Left forelimb (tissue), 1 donor: ENCODE results near the gene SPTLC3.

ENCODE experiments used
- DNase-seq: peaks from one replicate; pipeline ENCODE4 v3.0.0-alpha.2; 2018; ENCODE audit warnings: low spot score

SPTLC3 gene

GRCh38 chr20:13098720-13099355, 90.1 kb downstream of the SPTLC3 start:
- no peak for DNase-seq

GRCh38 chr20:13099676-13100075, 90.9 kb downstream of the SPTLC3 start:
- no peak for DNase-seq

GRCh38 chr20:13101276-13101675, 92.5 kb downstream of the SPTLC3 start:
- DNase-seq, result no peak

GRCh38 chr20:13101706-13102105, 92.9 kb downstream of the SPTLC3 start:
- no peak for DNase-seq

- no peak for DNase-seq
Measured at GRCh38 chr20:13102237-13102636, 93.5 kb downstream of the SPTLC3 start.

GRCh38 chr20:13102694-13103093, 93.9 kb downstream of the SPTLC3 start:
- no peak for DNase-seq

- no peak for DNase-seq
Measured at GRCh38 chr20:13105039-13105438, 96.3 kb downstream of the SPTLC3 start.

GRCh38 chr20:13105864-13106457, 97.2 kb downstream of the SPTLC3 start:
- DNase-seq, result no peak

GRCh38 chr20:13109658-13110057, 100.9 kb downstream of the SPTLC3 start:
- no peak for DNase-seq

- no peak for DNase-seq
Measured at GRCh38 chr20:13110796-13111195, 102.0 kb downstream of the SPTLC3 start.

- DNase-seq, result no peak
Measured at GRCh38 chr20:13111249-13111911, 102.6 kb downstream of the SPTLC3 start.

- no peak for DNase-seq
Measured at GRCh38 chr20:13113731-13114130, 105.0 kb downstream of the SPTLC3 start.

GRCh38 chr20:13117200-13117599, 108.4 kb downstream of the SPTLC3 start:
- no peak for DNase-seq

GRCh38 chr20:13118676-13119075, 109.9 kb downstream of the SPTLC3 start:
- no peak for DNase-seq

GRCh38 chr20:13119583-13119982, 110.8 kb downstream of the SPTLC3 start:
- DNase-seq, result no peak

GRCh38 chr20:13120471-13120870, 111.7 kb downstream of the SPTLC3 start:
- no peak for DNase-seq

- no peak for DNase-seq
Measured at GRCh38 chr20:13121840-13122515, 113.2 kb downstream of the SPTLC3 start.

GRCh38 chr20:13125486-13125885, 116.7 kb downstream of the SPTLC3 start:
- no peak for DNase-seq

GRCh38 chr20:13128173-13128572, 119.4 kb downstream of the SPTLC3 start:
- no peak for DNase-seq

GRCh38 chr20:13130061-13130706, 121.4 kb downstream of the SPTLC3 start:
- DNase-seq, result no peak

GRCh38 chr20:13130707-13131103, 121.9 kb downstream of the SPTLC3 start:
- DNase-seq, result no peak

GRCh38 chr20:13131688-13132087, 122.9 kb downstream of the SPTLC3 start:
- no peak for DNase-seq
